Caco-2 (cell line): Measurements from ENCODE around the gene EFTUD2. TPM values are rescaled to one million over a fixed set of nuclear protein-coding genes. Genes with fewer than 3 reads are reported as not detected.

Experiments used
- BruUV-seq: library from RNA; stranded (reverse); fragments of 400-500 nt; replicated peaks from 2 replicates; lab custom pipeline; 2021; lab: Mats Ljungman, UMichigan
- CTCF ChIA-PET: fragments of 300-600 bp; sonication (Branson Sonifier 250); formaldehyde crosslinking; loops from one replicate; lab custom pipeline; 2022; ENCODE audit warnings: antibody characterized with exemption; lab: Charles Lee
- POLR2A ChIA-PET: fragments of 300-600 bp; sonication (Branson Sonifier 250); formaldehyde crosslinking; loops from one replicate; lab custom pipeline; 2022; ENCODE audit warnings: antibody characterized with exemption; lab: Charles Lee
- DNase-seq, 2 experiments: peaks; one replicate each; pipeline versions ENCODE4 v3.0.0 to v3.0.0-alpha.2; 2020 to 2022
- H3K27me3 ChIP-seq: replicated peaks from 2 replicates; pipeline ENCODE4 v1.6.0; 2011; ENCODE audit warnings: low read length; ENCODE audit not compliant: control insufficient read depth, insufficient read depth
- H3K36me3 ChIP-seq: 2 replicates; pipeline ENCODE4 v1.5.1; 2011; ENCODE audit warnings: low read length; ENCODE audit not compliant: control insufficient read depth, insufficient read depth
- H3K4me1 ChIP-seq: fragments of 250-450 bp; sonication (Bioruptor Pico); 2 replicates; pipeline ENCODE4 v1.5.1; 2020; ENCODE audit warnings: mild to moderate bottlenecking
- H3K4me3 ChIP-seq: 2 replicates; pipeline ENCODE4 v1.5.1; 2011; ENCODE audit warnings: low read depth, mild to moderate bottlenecking, control low read depth, low read length
- H3K9me3 ChIP-seq: fragments of 250-450 bp; sonication (Bioruptor Pico); 2 replicates; pipeline ENCODE4 v1.5.1; 2020; ENCODE audit warnings: mild to moderate bottlenecking, moderate library complexity
- H3K27ac Mint-ChIP-seq: one replicate; pipeline ENCODE4 v1.8.0; 2022; ENCODE audit warnings: mixed read lengths; ENCODE audit not compliant: unreplicated experiment
- H3K27me3 Mint-ChIP-seq: one replicate; pipeline ENCODE4 v1.8.0; 2022; ENCODE audit warnings: mixed read lengths; ENCODE audit not compliant: insufficient read depth, unreplicated experiment
- H3K36me3 Mint-ChIP-seq: one replicate; pipeline ENCODE4 v1.8.0; 2022; ENCODE audit warnings: mild to moderate bottlenecking, mixed read lengths; ENCODE audit not compliant: insufficient read depth, unreplicated experiment
- H3K4me1 Mint-ChIP-seq: one replicate; pipeline ENCODE4 v1.8.0; 2022; ENCODE audit warnings: low read depth, mixed read lengths; ENCODE audit not compliant: unreplicated experiment
- H3K4me3 Mint-ChIP-seq: one replicate; pipeline ENCODE4 v1.8.0; 2022; ENCODE audit warnings: mild to moderate bottlenecking, moderate library complexity, mixed read lengths; ENCODE audit not compliant: unreplicated experiment
- H3K9me3 Mint-ChIP-seq: one replicate; pipeline ENCODE4 v1.8.0; 2022; ENCODE audit warnings: mixed read lengths; ENCODE audit not compliant: unreplicated experiment
- CTCF ChIP-seq, 2 experiments: fragments of 200-600 bp in 1 of 2; IDR thresholded peaks; 1 replicate in 1 of 2; 2 replicates in 1 of 2; pipeline versions ENCODE4 v1.5.1 to v1.8.0; 2011 to 2022; ENCODE audit warnings: antibody characterized with exemption in 1 of 2, control low read depth in 1 of 2, inconsistent platforms in 1 of 2, low read depth in 1 of 2, low read length in 1 of 2, mild to moderate bottlenecking in 1 of 2, moderate library complexity in 1 of 2; ENCODE audit not compliant: insufficient read depth in 1 of 2, severe bottlenecking in 1 of 2, unreplicated experiment in 1 of 2
- intact Hi-C: fragments of 100-400 bp; cut with micrococcal nuclease; formaldehyde crosslinking; loops from one replicate; pipeline ENCODE4 v1.10.0; 2022; ENCODE audit not compliant: unreplicated experiment
- total RNA-seq: library from RNA; stranded (reverse); gene quantifications from 2 replicates; pipeline ENCODE4 v1.2.3, GENCODE V29; 2022

Gene EFTUD2
- total RNA-seq, 1 experiment from 2014 or later: 175 TPM

- intact Hi-C loops: no loop called here
- no peak overlapping the region for H3K4me3 ChIP-seq
- DNase-seq: peak in 1 of 2 experiments; percentile 14
- Mint-ChIP-seq H3K4me1 (no peaks in the 10 kb centered on the region), H3K4me3 (no peak overlapping the region), H3K9me3 (no peaks in the 10 kb centered on the region), H3K27me3 (no peaks in the 10 kb centered on the region), H3K36me3 (peaks cover 79% of the 10 kb centered on the region), H3K27ac (no peak overlapping the region)
- no peaks in the 10 kb centered on the region for H3K4me1 ChIP-seq
- POLR2A ChIA-PET: no interaction called here
- peaks cover 8% of the 10 kb centered on the region for H3K36me3 ChIP-seq
- no peaks in the 10 kb centered on the region for H3K9me3 ChIP-seq
- CTCF ChIA-PET: interaction anchor here (1.0 kb wide), 1 partner anchor 10 kb away, joined by 3 read pairs; no protein-coding TSS in a partner anchor
- TF ChIP-seq CTCF (IDR thresholded peaks at IDR 0.05; ENCODE audit: insufficient read depth in 1 of 2, low read depth in 1 of 2, low read length in 1 of 2, severe bottlenecking in 1 of 2, unreplicated experiment in 1 of 2): no peak
- BruUV-seq: no TSS peak
- H3K27me3 ChIP-seq: no peaks in the 10 kb centered on the region
These were observed 31.4 kb upstream of the EFTUD2 start for GRCh38 chr17:44930667-44931066.

GRCh38 chr17:44928950-44929720, 29.9 kb upstream of the EFTUD2 start:
- H3K4me1 Mint-ChIP-seq: no peaks in the 10 kb centered on the region
- no peaks in the 10 kb centered on the region for H3K9me3 ChIP-seq
- no peaks in the 10 kb centered on the region for H3K9me3 Mint-ChIP-seq
- H3K36me3 Mint-ChIP-seq: peaks cover 78% of the 10 kb centered on the region
- POLR2A ChIA-PET: no interaction called here
- H3K36me3 ChIP-seq: peaks cover 8% of the 10 kb centered on the region
- no peak overlapping the region for H3K27ac Mint-ChIP-seq
- peak in 1 of 2 experiments; percentile 31 for DNase-seq
- BruUV-seq: no TSS peak
- CTCF ChIA-PET: no interaction called here
- no peaks in the 10 kb centered on the region for H3K27me3 ChIP-seq
- no peak overlapping the region for H3K4me3 Mint-ChIP-seq
- no peaks in the 10 kb centered on the region for H3K27me3 Mint-ChIP-seq
- TF ChIP-seq CTCF (IDR thresholded peaks at IDR 0.05; ENCODE audit: insufficient read depth in 1 of 2, low read depth in 1 of 2, low read length in 1 of 2, severe bottlenecking in 1 of 2, unreplicated experiment in 1 of 2): no peak
- H3K4me1 ChIP-seq: no peaks in the 10 kb centered on the region
- no peak overlapping the region for H3K4me3 ChIP-seq
- intact Hi-C loops: no loop called here

GRCh38 chr17:44928136-44928535, 28.9 kb upstream of the EFTUD2 start:
- no peak for TF ChIP-seq CTCF (IDR thresholded peaks at IDR 0.05; ENCODE audit: insufficient read depth in 1 of 2, low read depth in 1 of 2, low read length in 1 of 2, severe bottlenecking in 1 of 2, unreplicated experiment in 1 of 2)
- no TSS peak for BruUV-seq
- H3K9me3 Mint-ChIP-seq: no peaks in the 10 kb centered on the region
- ChIA-PET POLR2A (no interaction called here), CTCF (no interaction called here)
- H3K4me1 Mint-ChIP-seq: no peaks in the 10 kb centered on the region
- no peak overlapping the region for H3K4me3 Mint-ChIP-seq
- no peaks in the 10 kb centered on the region for H3K4me1 ChIP-seq
- intact Hi-C loops: no loop called here
- no peaks in the 10 kb centered on the region for H3K9me3 ChIP-seq
- H3K4me3 ChIP-seq: no peak overlapping the region
- H3K36me3 ChIP-seq: peaks cover 8% of the 10 kb centered on the region
- H3K27me3 ChIP-seq: no peaks in the 10 kb centered on the region
- H3K27ac Mint-ChIP-seq: no peak overlapping the region
- H3K36me3 Mint-ChIP-seq: peaks cover 74% of the 10 kb centered on the region
- no peaks in the 10 kb centered on the region for H3K27me3 Mint-ChIP-seq
- peak in 1 of 2 experiments; percentile 23 for DNase-seq
